Right hindlimb (tissue), 1 donor: ENCODE measurements around the gene SPTLC1.
"Not testable (repeated sequence)": the region's sequence is repeated elsewhere in the genome, so short reads cannot be mapped to it uniquely, and the experiment has no call there.

Experiments
- DNase-seq: peaks from one replicate; pipeline ENCODE4 v3.0.0-alpha.2; 2018

SPTLC1 gene

DNA sequence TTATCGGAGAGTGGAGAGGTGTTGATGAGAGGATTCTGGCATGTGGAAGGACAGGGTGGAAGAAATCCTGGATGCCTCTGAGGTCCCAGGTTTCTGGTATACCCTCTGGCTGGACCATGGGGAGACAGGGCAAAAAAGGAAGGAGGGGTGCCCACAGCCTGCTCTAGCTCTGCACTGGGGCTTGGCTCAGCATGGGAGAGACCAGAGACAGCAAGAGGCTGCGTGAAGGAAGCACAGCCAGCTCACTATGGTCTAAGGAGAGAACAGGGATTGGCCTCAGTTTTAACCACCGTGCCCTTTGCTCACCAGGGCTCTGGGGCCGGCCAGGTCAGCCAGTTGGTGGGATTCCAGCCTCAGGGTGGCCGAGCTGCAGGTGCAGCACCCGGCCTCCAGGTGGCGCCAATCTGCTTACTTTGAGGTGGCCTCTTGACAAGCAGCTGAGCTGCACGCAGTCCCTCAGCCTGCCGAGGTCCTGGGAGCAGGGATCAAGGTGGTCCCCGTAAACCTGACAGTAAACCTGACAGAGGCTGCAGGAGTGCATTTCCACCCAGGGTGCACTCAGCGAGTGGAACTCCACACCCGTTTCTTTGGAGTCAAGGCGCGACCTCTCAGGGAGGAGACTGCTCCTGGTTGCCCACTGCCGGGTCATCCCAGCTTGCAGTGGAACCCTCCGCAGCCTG lies 25.0 kb upstream of the SPTLC1 start:
- DNase-seq = peak; percentile 80

DNA sequence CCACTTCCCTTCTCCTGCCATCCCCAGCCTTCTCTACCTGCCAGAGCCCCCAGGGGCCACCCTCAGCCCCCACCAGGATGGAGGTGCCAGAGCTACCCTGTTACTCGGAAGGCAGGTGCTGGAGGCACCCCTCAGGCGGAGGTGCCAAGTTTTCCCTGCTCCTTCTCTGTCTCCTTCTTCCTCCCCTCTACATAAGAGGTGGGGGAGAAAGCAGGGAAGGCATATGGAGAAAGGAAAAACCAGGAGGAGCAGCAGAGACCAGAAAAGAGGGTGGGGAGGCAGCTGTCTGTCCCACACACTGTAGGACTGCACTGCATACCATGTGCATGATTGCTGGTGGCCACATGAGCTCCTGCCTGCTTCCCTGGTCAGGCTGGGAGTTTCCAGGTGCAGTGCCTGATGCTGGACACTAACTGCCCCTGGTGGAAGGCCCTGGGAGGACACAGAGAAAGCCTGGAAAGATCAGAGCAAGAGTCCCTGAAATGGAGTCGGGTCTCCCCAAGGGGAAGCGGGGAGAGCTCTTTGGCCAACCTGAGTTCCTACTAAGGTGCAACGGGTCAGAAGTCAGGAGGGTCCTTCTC lies 23.8 kb upstream of the SPTLC1 start:
- not testable (repeated sequence) for DNase-seq

DNA sequence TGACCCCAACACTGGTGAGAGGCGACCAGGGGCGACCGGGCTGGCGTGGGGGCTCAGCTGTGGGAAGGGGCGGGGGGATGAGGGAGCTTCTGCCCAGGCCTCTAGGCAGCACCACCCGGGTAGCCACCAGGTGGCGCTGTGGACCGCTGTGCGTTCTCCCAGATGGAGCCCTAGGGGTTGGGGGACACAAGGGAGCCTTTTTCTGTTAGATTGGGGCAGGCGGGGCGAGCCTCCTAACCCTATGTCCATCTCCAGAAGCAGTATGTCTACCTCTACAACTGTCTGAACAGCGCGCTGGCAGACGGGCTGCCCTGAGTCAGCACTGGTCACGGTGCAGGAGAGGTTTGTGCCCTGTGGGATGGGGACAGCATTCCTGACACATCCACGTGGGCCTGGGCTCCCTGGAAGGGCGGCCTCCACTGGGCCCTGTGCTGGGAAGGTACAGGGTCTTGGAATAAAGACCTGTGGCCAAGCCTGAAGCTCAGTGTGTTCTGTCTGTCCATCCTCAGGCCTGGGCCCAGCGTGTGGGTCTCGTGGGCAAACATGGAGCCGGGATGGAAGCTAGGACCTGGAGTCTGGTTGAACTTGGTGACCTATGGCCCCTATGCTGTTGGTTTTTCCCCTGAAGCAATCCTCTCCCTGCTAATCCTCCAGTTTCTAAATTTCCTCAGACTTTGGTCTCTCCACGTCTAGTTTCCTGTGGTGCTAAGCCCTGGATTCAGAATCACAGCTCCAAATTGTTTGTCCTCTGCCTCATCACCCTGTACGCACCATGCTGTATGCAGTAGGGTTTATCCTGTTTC lies 23.1 kb upstream of the SPTLC1 start:
- DNase-seq = peak; percentile 73

DNA sequence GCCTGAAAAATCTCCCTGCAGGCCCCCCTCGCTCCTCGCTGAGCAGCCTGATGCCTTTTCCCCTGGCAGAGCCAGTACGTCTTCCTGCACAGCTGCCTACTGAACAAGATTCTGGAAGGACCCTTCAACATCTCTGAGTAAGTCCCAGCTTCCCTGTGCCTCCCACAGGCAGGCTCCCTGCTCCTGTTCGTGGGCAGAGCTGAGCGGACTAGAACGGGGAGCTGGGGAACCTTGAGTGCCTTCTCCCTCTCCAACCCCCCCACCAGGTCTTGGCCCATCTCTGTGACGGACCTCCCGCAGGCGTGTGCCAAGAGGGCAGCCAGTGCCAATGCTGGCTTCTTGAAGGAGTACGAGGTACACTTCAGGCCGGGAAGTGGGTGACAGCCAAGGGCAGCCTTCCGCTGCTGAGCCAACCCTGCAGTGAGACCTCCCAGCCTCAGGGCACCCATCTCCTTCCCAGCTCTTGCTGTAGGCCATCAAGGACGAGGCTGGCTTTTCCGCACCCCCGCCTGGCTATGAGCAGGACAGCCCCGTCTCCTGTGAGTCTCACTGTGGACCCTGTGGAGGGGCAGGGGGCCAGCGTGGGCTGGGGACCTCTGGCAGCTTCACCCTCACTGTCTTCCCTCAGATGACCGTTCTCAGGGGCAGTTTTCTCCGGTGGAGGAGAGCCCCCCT lies 21.1 kb upstream of the SPTLC1 start:
- no peak for DNase-seq

DNA sequence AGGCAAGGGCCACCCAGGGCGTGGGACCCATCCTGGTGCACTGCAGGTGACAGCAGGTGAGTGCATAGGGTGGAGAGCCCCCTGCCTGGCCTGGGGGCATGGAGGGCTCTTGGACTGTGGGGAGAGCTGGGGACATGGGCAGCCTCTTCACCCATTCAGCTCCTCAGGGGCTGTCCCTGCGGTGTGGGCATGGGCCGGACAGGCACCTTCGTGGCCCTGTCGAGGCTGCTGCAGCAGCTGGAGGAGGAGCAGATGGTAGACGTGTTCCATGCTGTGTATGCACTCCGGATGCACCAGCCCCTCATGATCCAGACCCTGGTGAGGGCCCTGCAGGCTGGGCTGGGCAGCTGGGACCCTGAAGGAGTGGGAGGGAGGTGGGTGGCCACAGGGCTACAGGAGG lies 20.4 kb upstream of the SPTLC1 start:
- DNase-seq = no peak

DNA sequence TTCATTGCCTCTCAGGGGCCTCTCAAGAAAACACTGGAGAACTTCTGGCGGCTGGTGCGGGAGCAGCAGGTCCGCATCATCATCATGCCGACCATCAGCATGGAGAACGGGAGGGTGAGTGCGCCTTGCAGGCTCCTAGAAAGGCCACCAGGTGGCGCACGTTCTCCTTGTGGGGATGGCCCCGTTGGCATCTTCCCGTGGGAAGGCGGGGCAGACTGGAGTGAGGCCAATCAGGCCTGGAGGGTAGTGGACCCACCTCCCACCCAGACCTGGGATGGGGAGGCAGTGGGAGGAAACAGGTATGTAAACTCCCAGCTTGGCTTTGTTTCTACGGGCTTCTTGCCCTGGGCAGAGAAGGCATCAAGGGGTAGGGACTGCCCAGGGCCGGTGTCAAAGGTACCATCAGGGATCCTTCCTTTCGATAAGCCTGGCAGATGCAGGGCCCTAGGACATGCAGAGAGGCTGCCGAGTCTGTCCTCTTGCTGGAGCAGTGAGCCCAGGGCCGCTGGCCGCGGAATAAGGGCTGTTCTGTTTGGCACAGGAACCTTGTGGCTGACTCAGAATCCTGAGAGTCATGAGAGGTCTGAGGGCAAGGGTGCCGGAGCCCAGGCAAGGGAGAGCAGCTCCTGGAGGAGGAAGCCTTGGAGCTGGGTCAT lies 18.9 kb upstream of the SPTLC1 start:
- DNase-seq = peak; percentile 73

DNA sequence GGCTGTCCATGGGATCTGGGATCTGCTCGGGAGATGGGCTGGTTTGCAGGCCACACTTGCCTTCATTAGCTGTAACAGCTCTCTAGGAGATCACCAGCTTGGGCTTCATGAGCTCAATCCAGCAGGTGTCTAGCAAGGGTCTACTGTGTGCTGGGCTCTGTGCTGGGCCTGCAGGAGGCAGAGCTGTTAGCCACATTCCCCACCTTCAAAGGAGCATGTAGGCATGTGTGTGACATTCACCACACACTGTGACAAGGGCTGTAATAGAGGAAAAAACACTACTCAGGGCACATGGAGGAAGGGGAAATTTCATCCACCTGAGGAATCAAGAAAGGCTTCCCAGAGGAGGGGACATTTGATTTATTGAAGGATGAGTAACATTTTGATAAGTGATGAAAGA lies 17.7 kb upstream of the SPTLC1 start:
- not testable (repeated sequence) for DNase-seq

DNA sequence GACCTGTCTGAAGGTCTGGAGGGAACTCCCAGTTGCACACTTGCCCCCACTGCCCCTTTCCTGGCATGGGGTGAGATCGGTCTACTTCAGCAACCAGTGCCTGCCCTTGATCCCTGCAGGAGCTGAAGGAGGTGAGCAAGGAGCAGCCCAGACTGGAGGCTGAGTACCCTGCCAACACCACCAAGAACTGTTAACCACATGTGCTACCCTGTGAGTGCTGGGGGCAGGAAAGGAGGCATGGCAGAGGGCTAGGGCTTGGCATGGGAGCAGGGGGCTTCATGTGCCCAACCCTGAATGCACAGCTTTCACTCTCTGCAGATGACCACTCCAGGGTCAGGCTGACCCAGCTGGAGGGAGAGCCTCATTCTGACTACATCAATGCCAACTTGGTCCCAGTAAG lies 17.3 kb upstream of the SPTLC1 start:
- no peak for DNase-seq

DNA sequence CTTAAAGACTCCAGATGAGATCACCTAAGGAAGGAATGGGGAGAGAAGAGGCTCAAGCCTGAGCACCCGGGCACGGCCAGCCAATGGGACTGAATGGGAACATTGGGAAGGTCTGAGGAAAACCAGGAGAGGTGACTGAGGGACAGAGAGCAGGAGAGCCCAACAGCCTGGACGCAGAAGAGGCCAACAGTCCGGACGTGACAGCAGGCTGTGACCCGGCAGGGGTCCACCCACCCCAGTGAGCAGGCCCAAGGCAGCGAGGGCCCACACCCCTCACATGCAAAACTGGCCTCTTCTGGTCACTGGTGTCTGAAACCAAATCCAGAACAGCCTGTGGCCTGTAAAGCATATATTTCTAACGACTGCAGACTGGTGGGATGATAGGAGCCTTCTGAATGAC lies 7.6 kb upstream of the SPTLC1 start:
- no peak for DNase-seq

DNA sequence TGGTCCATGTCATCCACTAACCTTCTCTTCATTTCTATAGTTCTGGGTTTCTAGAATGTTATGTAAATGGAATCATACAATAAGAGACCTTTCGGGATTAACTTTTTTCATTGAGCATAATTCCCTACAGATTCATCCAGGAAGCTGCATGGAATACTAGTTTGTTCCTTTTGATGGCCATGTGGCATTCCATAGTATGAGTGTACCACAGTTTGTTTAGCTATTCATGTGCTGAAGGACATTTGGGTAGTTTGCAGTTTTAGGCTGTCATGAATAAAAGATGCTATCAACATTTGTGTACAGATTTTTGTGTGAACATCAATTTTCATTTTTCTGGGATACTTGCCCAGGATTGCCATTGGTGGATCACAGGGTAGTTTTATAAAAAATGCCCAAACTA lies 6.8 kb upstream of the SPTLC1 start:
- DNase-seq = no peak

DNA sequence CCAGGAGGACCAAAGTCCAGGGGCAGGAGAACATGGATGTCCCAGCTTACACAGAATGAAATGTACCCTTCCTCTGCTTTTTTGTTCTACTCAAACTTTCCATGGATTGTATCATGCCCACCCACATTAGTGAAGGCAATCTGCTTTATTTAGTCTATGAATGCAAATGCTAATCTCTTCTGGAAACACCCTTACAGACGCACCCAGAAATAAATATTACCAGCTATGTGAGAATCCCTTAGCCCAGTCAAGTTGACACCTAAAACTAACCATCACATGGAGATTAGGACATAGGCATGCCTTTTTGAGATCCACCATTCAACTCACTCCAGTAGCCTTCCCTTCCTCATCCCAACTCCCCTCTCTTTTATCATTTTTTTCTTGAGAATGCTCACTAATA lies 6.1 kb upstream of the SPTLC1 start:
- DNase-seq = no peak

DNA sequence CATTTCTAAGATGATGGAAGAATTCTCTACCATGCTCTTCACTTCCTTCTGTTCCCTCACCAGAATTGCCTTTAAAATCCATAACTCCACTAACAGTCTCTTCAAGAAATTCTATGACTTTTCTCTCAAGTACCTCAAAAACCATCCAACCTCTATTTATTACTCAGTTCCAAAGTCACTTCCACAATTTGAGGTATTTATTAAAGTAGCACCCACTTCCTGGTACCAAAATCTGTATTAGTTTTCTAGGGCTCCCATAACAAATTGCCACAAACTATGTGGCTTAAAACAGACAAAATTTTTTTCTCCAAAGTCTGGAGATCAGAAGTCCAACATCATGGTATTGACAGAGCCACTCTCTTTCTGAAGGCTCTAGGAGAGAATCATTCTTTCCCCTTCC lies 4.9 kb upstream of the SPTLC1 start:
- no peak for DNase-seq

DNA sequence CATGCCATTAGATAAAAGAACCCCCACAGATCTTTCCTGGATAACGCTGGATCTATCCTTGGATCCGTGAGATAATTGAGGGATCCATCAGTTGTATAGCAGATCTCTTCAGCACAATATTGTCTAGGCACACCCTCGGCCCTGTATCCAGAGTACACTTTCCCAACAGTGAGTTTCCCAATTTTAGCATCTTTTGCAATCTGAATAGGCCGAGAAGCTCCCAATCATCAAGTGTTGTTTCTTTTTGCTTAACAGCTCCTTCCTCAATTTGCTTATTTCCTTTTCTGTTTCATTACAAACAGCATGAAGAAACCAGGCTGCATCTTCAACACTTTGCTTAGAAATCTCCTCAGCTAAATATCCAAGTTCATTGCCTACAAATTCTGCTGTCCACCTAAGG lies 4.4 kb upstream of the SPTLC1 start:
- DNase-seq = no peak

DNA sequence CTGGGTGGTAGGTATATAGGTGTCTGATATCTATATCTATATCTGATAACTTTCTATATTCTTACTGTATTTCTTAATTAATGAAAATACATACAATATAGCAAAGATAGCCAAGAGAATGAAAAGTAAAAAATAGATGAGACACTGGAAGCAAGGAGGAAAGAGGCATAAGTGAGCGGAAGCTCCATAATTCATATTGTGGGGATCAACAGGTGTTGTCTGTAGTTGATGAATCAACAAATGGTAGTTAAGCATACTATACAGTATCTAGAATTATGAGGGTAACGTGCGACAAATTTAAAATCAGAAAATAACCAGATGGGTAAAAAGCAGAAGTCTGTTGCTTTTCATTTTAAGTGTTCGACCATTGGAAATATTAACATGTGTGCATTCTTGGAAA lies 7.1 kb downstream of the SPTLC1 start:
- no peak for DNase-seq

DNA sequence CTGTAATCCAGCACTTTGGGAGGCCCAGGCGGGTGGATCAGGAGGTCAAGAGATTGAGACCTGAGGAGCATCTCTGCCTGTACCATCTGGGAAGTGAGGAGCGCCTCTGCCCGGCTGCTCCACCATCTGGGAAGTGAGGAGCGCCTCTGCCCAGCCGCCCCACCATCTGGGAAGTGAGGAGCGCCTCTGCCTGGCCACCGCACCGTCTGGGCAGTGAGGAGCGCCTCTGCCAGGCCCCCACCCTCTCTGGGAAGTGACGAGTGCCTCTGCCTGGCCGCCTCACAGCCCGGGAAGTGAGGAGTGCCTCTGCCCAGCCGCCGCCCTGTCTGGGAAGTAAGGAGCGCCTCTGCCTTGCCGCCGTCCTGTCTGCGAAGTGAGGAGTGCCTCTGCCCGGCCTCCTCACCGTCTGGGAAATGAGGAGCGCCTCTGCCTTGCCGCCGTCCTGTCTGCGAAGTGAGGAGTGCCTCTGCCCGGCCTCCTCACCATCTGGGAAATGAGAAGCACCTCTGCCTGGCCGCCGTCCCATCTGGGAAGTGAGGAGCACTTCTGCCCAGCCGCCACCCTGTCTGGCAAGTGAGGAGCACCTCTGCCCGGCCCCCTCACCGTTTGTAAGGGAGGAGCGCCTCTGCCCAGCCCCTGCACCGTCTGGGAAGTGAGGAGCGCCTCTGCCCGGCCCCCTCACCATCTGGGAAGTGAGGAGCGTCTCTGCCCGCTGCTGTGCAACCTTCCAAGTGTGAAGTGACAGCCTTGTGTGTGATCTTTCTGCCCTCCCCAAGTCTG lies 9.6 kb downstream of the SPTLC1 start:
- DNase-seq = not testable (repeated sequence)

DNA sequence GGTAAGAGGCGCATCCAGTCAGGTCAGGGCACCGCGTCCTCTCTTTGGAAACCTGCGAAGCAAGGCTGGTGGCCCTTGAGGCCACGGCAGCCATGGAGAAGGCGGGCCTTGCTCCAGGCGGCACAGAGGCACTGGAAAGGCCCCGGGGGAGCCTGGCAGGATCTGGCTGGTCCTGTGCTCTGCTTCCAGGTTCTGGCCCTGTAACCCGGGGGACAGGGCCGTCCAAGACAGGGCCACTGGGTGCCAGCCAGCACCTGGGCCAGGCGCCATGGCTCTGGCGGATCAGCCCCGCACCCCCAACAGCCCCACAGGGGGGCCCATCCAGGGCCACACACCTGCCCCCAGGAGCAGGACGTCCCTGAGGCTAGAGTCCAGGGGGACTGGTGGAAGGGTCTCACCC lies 11.6 kb downstream of the SPTLC1 start:
- not testable (repeated sequence) for DNase-seq

DNA sequence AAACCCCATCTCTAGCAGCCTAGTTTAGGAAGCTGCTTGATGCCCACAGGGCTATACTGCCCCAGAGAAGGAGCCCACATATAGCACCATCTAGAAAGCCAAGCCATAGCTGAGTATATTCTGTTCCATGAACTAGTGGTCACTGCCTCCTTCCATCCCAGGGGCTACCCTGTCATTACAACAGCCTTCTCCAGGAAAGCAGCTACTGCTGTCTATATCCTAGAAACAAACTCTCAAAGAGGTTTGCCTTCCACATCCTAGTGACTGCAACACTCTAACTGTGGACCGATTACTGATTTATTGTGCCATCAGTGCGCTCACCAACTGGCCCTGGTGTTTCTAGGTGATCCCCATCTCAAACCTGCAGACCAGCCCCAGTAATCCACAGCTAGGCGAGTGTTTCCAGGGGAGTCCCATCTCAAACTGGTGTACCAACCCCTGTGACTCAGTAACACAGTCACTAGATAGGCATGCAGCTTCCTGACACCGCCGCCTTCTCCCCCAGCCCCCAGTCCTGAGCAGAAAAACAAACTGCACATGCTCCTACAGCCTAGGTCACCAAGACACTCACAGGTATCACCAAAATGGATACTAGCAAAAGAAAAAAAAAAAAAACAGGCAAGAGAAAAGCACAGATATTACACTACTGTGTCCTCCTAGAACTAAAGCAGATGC lies 14.8 kb downstream of the SPTLC1 start:
- no peak for DNase-seq

DNA sequence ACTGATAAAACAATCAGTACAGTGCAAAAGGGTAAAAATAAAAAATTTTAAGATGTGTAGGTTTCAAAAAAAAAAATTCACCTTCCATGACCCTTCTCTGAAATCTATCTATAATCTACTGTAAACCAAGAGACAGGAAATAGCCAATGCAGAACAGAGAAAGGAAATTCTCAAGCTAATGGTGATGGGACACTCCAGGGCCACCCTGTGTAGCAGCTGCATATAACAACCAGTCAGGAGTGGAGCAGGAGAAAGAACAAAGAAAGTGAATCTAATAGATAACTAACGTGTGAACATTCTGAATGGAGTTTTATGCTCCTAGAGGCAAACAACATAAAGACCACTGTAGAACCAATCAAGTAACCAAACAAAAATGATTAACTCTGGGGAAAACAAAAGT lies 16.6 kb downstream of the SPTLC1 start:
- no peak for DNase-seq

DNA sequence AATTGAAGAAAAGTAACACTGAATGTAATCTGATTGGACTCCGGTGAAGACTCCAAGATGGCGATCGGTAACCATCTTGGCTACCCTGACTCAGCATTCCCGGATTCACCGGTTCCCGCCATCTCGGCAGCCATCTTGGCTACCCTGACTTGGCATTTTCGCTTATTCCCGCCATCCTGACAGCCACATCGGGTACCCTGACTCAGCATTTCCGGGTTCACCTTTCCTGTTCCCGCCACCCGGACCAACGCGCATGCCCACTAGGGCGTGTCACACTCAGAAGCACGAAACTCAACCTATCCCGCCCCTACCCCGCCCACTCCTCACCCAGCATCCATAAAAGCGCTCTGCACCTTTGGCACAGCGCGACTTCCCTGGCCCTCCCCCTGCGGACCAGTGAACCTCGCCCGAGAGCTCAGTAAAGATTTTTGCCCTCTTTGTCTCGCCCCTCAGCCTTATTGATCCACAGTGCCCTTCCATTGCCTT lies 17.2 kb downstream of the SPTLC1 start:
- peak; percentile 76 for DNase-seq

DNA sequence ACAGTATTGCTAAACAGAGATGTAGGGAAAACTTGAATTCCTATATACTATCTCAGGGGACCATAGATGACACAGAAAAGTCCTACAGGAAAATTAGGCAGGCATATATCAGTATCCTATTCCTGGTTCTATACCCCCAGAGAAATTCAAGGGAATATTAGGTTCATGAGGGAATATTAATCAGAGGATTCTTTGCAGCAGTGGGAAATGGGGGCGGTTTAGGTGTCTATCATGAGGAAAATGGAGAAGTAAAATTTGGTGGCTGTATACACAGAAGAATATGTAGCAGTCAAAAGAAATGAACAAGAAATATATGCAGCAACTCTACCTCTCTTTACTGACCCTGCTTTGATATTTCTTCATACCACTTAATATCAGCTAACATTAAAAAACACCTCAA lies 20.0 kb downstream of the SPTLC1 start:
- no peak for DNase-seq

DNA sequence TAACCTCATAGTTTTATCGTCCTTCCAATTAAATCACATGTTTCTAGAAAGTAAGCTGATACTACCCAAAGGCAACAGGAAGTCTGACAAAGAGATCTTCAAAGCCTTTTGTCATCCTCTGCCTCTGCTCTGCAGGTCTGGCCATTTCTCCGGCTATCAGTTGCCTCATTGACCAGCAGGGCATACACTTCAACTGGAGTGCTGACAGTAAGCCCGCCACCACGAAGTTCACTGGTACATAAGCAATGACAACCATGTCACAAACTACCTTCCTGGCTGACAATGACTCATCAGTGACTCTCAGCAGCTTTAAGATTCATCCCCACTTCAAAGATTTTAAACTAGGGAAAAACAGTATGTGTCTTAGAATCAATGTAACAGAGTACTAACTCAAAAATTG lies 20.6 kb downstream of the SPTLC1 start:
- DNase-seq = no peak

DNA sequence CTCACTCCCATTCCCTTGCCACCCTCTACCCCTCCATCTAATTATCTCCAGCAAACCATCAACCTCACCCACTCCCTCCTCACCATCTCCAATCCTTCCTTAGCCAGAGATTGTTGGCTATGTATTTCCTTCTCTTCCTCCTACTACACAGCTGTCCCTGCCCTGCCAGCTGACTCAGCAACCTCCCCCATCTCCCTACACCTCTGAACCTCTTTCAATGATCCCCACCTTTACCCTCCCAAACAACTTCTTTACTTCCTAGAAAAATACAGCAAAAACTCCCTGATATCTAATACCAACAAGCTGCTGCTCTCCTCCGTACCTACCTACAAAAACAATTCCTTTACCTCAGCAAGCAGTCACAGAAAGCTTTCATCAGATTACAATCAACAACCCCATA lies 37.3 kb downstream of the SPTLC1 start:
- DNase-seq = no peak
